Activated T-cell treated with anti-CD3 and anti-CD28 coated beads, Interleukin-2, amount 50 U/mL, for 72 hours (primary cell): ENCODE measurements around the gene CRK. TPM values are rescaled to one million over a fixed set of nuclear protein-coding genes. Genes with fewer than 3 reads are reported as not detected.
A peak's percentile ranks its signal among the peaks of the same experiment; 100 is the strongest.

ENCODE experiments used
- ATAC-seq, 2 donors: fragments of 150-1000 bp; cut with Tn5 transposase; replicated peaks in 1 of 2; 2 replicates each; pipeline ENCODE4 v1.10.0; 2021; ENCODE audit warnings: moderate library complexity in 2 of 2, mild to moderate bottlenecking in 1 of 2
- DNase-seq, 2 donors: peaks; one replicate each; pipeline ENCODE4 v3.0.0; 2021 to 2022; ENCODE audit warnings: mixed read lengths in 1 of 2
- H3K27ac Mint-ChIP-seq: one replicate; pipeline ENCODE4 v1.8.0; 2022; ENCODE audit warnings: mild to moderate bottlenecking, moderate library complexity, mixed read lengths
- H3K27me3 Mint-ChIP-seq: one replicate; pipeline ENCODE4 v1.8.0; 2022; ENCODE audit warnings: low read depth, mixed read lengths
- H3K36me3 Mint-ChIP-seq, 2 donors: one replicate each; pipeline ENCODE4 v1.8.0; 2022; ENCODE audit warnings: mixed read lengths in 2 of 2, mild to moderate bottlenecking in 1 of 2; ENCODE audit not compliant: insufficient read depth in 2 of 2
- H3K4me1 Mint-ChIP-seq: one replicate; pipeline ENCODE4 v1.8.0; 2022; ENCODE audit warnings: low read depth, mixed read lengths
- H3K4me3 Mint-ChIP-seq, 2 donors: one replicate each; pipeline ENCODE4 v1.8.0; 2022; ENCODE audit warnings: mild to moderate bottlenecking in 2 of 2, mixed read lengths in 2 of 2, moderate library complexity in 2 of 2
- H3K9me3 Mint-ChIP-seq, 2 donors: one replicate each; pipeline ENCODE4 v1.8.0; 2022; ENCODE audit warnings: mixed read lengths in 2 of 2
- total RNA-seq, 2 donors: library from RNA; stranded (reverse); gene quantifications; one replicate each; pipeline ENCODE4 v1.2.3, GENCODE V29; 2022

Gene CRK
- total RNA-seq, result 10 to 100 TPM; 18.7 to 22.9 TPM

DNA sequence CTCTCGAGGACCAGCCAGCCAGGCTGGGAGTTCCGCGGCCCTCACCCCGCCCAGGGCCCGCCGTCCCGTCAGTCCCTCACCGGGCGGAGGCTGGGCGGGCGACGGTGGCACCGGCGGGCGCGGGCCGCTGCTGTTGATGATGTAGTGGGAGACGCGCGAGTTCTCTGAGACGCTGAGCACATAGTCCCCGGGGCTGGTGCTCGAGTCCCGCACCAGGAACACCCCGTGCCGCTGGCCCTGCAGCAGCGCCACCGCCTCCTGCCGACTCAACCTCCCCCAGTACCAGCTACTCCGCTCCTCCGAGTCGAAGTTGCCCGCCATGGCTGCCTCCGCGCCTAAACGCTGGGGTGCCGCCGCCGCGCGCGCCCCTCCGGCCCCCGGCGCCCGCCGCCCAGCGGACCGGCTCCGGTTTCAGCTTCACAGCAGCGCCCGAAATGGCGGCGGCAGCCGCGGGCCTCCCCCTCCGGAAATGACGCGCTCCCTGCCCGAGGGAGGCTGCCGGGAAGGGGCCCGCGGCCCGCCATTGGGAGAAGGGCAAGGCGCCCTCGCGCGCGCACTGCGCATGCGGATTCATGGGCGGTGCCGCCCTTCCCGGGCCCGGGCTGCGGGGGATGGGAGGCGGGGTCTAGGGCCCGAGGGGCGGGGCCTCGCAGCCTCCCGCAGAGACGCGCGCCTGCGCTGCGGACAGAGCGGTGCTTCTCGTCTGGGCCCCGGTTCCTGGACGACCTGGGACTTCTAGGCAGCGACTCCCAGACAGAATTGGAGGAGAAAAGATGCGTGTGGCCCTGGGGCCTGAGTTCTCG, at the start of gene CRK:
CRK (minus strand) TSS at position 436 of the 803 bp plus-strand sequence; CDS start at position 321, 115 bp downstream.
- Mint-ChIP-seq H3K4me1 (peaks cover 52% of the 10 kb centered on the region), H3K9me3 (no peaks in the 10 kb centered on the region), H3K27me3 (peaks cover 18% of the 10 kb centered on the region), H3K4me3 (peak within 1 kb of the TSS; percentile 89 to 96), H3K36me3 (peaks cover 2 to 13% of the 10 kb centered on the region in 2 donors), H3K27ac (peak within 1 kb of the TSS; percentile 85)
- ATAC-seq (peak; percentile 93 to 95), DNase-seq (peak; percentile 98 to 100)

DNA sequence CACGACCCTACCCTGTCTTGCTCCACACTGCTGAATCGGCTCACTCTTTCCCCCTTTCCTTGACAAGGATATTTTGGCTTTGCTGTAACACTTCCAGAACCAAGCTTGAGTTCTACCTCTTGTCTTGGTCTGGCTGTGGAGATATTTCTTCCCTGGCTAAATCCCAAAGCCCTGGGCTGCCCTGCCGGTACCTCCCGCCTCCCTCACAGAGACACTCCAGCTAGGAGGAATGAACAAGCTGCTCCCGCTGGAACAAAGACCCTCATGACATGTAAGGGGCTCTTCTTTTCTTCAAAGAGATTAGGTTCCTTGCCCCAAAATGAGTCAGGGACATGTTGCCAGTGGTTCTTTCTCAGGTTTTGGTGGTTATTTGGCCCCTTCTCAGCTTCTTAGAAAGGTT, 49.6 kb upstream of the CRK start:
- ATAC-seq (no peak), DNase-seq (no peak)
- no peak overlapping the region for H3K27ac Mint-ChIP-seq
- no peaks in the 10 kb centered on the region for H3K27me3 Mint-ChIP-seq
- H3K9me3 Mint-ChIP-seq, result no peaks in the 10 kb centered on the region
- H3K4me1 Mint-ChIP-seq, result no peaks in the 10 kb centered on the region
- H3K4me3 Mint-ChIP-seq, result no peak overlapping the region
- no peaks in the 10 kb centered on the region for H3K36me3 Mint-ChIP-seq

DNA sequence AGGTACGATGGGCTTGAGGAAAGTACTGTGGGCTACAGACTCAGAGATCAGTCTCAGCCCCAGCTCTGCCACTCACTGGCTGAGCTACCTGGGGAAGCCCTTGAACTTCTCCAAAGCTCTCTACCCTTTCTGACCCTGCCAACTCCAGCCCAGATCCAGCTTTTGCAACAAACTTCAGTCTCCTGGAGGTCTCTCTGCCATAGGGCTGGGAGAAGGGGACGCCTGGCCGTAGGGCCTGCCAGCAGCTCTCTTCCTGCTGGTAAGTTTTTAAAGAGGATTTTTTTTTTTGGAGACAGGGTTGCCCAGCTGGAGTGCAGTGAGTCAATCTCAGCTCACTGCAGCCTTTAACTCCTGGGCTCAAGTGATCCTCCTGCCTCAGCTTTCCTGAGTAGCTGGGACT, 48.8 kb upstream of the CRK start:
- H3K4me1 Mint-ChIP-seq, result no peaks in the 10 kb centered on the region
- no peak for DNase-seq
- H3K9me3 Mint-ChIP-seq, result no peaks in the 10 kb centered on the region
- no peaks in the 10 kb centered on the region for H3K27me3 Mint-ChIP-seq
- no peak for ATAC-seq
- H3K27ac Mint-ChIP-seq, result no peak overlapping the region
- no peaks in the 10 kb centered on the region for H3K36me3 Mint-ChIP-seq
- H3K4me3 Mint-ChIP-seq, result no peak overlapping the region

DNA sequence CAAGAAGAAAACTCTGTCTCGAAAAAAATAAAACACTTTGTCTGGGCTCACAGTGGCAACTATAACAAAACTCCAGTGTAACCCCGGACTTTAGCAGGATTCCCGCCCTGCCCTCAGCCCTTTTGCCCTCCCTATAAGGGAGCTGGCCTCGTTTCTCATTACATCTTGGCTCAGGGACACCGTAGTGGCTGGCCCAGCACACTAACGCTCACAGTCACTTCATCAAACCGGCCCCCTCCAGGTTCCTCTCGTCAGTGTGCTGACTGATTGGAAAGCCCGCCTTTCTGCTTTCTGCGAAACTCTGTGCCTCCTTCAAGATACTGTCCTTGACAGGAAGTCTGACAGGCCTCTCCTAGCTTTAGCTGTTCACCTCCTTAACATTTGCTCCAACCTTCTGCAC, 47.7 kb upstream of the CRK start:
- no peak for ATAC-seq
- H3K4me3 Mint-ChIP-seq, result no peak overlapping the region
- H3K27me3 Mint-ChIP-seq, result no peaks in the 10 kb centered on the region
- no peak for DNase-seq
- H3K9me3 Mint-ChIP-seq, result no peaks in the 10 kb centered on the region
- H3K27ac Mint-ChIP-seq, result no peak overlapping the region
- H3K4me1 Mint-ChIP-seq, result no peaks in the 10 kb centered on the region
- no peaks in the 10 kb centered on the region for H3K36me3 Mint-ChIP-seq

DNA sequence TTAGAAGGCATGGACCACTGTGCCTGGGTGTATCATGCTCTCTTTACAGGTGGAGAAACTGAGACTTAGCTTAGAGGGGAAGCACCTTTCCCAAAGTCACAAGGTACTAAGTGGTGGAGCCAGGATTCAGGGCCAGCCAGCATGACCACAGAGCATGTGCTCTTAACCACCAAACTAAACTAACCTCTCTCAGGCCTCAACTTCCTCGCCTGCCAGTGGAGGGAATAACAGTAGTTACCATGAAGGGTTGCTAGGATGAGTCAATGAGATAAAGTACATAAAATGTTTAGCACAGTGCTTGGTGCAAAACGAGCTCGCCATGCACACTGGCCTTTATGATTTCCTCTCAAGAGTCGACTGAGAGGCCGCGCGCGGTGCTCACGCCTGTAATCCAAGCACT, 42.8 kb upstream of the CRK start:
- ATAC-seq, result peak in 1 of 2 donors; percentile 11
- DNase-seq, result no peak
- H3K4me3 Mint-ChIP-seq, result no peak overlapping the region
- H3K36me3 Mint-ChIP-seq, result peaks cover 0 to 1% of the 10 kb centered on the region in 2 donors
- no peak overlapping the region for H3K27ac Mint-ChIP-seq
- no peaks in the 10 kb centered on the region for H3K4me1 Mint-ChIP-seq
- no peaks in the 10 kb centered on the region for H3K27me3 Mint-ChIP-seq
- H3K9me3 Mint-ChIP-seq, result no peaks in the 10 kb centered on the region

DNA sequence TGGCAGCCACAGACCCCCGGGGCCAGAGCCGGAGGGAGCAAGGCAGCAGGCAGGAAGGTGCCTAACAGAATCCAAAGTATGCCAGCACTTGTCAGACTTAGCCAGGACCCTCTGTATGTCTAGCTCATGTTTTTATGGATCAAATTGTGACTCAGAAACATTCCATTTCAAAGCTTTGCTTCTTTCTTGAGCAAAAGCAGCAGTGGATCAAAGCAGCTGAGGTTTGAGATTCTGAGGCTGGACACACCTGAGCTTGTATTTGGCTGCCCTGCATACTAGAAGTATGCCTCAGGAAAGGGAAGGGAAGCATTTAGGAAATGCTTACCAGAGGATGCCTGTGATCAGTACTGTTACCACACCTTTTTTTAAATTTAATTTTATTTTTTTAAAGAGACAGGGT, 42.2 kb upstream of the CRK start:
- Mint-ChIP-seq H3K9me3 (no peaks in the 10 kb centered on the region), H3K27me3 (no peaks in the 10 kb centered on the region), H3K4me3 (no peak overlapping the region), H3K27ac (no peak overlapping the region), H3K4me1 (peaks cover 3% of the 10 kb centered on the region), H3K36me3 (peaks cover 0 to 1% of the 10 kb centered on the region in 2 donors)
- ATAC-seq (no peak), DNase-seq (no peak)

DNA sequence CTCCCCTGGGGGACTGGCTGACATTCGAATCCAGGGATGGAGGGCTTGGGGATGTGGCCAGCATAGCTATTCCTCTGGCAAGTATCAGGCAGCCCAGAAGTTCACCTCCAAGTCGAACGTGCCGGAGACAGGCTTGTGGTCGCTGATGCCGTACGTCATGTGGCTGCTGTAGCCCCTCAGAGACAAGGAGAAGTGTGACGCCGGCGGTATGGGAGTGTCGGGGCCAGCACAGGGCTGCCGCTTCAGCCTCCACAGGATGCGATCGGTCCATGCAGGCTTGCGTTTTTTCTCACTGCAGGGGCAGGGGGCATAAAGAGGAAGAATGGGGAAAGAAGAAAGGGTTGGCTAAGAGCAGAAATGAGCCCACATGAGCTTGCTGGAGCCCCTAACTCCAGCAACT, 41.8 kb upstream of the CRK start:
- DNase-seq, result no peak
- no peaks in the 10 kb centered on the region for H3K27me3 Mint-ChIP-seq
- H3K4me3 Mint-ChIP-seq, result no peak overlapping the region
- H3K4me1 Mint-ChIP-seq, result peaks cover 7% of the 10 kb centered on the region
- H3K27ac Mint-ChIP-seq, result no peak overlapping the region
- no peaks in the 10 kb centered on the region for H3K9me3 Mint-ChIP-seq
- peaks cover 0 to 1% of the 10 kb centered on the region in 2 donors for H3K36me3 Mint-ChIP-seq
- ATAC-seq, result no peak

DNA sequence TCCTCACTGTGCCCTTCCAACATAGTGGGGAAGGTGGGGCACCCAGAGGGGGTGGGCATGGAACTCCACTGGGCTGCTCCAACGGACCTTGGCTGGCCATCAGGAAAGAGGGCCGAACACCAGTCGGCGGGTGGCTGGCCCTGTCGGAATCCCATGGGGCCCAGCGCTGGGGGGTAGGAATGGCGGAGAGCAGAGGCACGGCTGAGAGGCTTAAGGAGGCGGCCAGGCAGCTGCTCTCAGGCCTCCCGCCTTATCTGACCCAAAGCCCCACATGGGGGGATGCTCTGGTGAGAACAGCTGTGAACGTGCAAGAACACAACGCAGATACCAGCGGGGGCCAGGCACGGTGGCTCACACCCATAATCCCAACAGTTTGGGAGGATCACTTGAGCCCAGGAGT, 40.8 kb upstream of the CRK start:
- DNase-seq, result no peak
- Mint-ChIP-seq H3K4me1 (peaks cover 12% of the 10 kb centered on the region), H3K27ac (no peak overlapping the region), H3K9me3 (no peaks in the 10 kb centered on the region), H3K36me3 (peaks cover 0 to 1% of the 10 kb centered on the region in 2 donors), H3K4me3 (no peak overlapping the region), H3K27me3 (no peaks in the 10 kb centered on the region)
- no peak for ATAC-seq

DNA sequence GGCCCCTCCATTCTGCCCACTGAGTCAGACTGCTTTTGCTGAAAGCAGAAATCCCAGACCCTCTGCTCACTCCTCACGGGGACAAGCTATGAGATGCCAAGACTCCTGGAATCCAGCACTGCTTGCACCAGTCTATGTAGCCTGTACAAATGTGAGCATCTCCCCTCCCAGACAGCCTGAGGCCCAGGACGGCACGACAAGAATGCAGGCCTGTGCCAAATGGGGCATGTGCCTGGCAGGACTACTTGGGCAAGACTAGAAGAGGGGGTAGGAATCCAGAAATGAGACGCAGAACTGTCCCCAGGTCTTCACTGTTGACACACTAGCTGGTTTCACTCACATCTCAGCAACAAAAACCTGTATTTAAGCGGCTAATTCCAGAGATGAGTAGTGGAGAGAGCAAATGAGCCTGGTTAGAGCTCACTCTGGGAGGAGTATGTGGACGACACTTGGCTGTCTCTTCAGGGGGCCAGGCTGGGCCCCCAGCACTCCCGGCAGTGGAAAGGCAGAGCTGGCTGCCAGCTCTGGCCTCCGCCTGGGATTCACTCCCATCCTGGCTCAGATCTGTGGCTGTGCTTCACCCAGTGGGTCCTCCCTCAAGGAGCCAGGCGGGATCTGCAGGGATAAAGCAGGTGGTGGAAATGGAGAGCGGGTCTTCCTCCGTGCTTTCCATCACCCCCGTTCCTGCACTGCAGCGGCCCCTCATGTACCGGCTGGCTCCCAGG, 39.4 kb upstream of the CRK start:
- H3K27ac Mint-ChIP-seq, result no peak overlapping the region
- H3K36me3 Mint-ChIP-seq, result peaks cover 0 to 1% of the 10 kb centered on the region in 2 donors
- H3K9me3 Mint-ChIP-seq, result no peaks in the 10 kb centered on the region
- H3K27me3 Mint-ChIP-seq, result peaks cover 4% of the 10 kb centered on the region
- DNase-seq, result no peak
- ATAC-seq, result no peak
- H3K4me3 Mint-ChIP-seq, result no peak overlapping the region
- peaks cover 19% of the 10 kb centered on the region for H3K4me1 Mint-ChIP-seq

DNA sequence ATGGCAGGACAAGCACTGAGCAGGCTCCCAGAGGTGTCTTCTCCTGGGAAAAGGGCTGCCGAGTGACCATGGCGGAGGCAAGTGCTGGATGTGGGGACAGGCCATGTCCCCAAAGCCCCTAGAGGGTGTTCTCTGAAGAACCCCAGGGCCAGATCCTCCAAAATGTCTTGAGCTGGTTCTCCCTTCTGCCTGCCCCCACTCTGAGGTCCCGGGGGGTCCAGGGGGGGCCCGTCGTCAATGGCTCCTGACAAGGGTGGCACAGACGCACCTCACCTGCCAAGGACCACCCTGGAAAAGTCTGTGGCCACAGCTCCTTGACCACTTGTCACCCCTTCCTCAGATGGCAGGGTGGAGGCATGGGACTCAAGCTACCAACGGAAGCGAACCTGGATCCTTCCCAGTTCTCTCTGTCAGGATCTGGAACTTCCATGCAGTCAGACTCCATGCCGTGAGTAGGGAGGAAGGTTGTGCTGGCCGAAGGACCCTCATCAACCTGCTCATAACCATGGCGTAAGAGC, 38.8 kb upstream of the CRK start:
- ATAC-seq (no peak), DNase-seq (no peak)
- no peak overlapping the region for H3K27ac Mint-ChIP-seq
- no peak overlapping the region for H3K4me3 Mint-ChIP-seq
- peaks cover 7% of the 10 kb centered on the region for H3K27me3 Mint-ChIP-seq
- H3K9me3 Mint-ChIP-seq, result no peaks in the 10 kb centered on the region
- H3K4me1 Mint-ChIP-seq, result peaks cover 26% of the 10 kb centered on the region
- peaks cover 0 to 1% of the 10 kb centered on the region in 2 donors for H3K36me3 Mint-ChIP-seq

DNA sequence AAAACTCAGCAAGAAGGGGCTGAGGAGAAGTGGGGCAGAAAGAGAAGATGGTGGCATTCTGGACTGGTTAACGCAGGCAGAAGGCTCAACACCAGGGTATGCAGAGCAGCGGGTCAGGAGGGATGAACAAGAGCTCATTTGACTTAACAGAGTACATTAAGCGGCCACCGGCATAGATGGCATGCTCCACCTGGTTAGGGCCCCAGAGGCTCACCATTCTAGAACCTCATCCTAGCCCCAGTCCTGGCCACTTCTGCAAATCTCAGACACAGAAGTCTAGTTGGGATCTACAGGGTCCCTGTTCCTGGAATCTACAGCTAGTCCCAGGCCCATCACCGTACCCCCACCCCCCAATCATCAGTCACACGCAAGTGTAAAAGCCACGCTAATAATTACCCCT, 38.2 kb upstream of the CRK start:
- H3K36me3 Mint-ChIP-seq, result peaks cover 0 to 1% of the 10 kb centered on the region in 2 donors
- no peaks in the 10 kb centered on the region for H3K9me3 Mint-ChIP-seq
- H3K27ac Mint-ChIP-seq, result no peak overlapping the region
- DNase-seq, result no peak
- peaks cover 31% of the 10 kb centered on the region for H3K4me1 Mint-ChIP-seq
- ATAC-seq, result no peak
- H3K27me3 Mint-ChIP-seq, result peaks cover 7% of the 10 kb centered on the region
- no peak overlapping the region for H3K4me3 Mint-ChIP-seq

DNA sequence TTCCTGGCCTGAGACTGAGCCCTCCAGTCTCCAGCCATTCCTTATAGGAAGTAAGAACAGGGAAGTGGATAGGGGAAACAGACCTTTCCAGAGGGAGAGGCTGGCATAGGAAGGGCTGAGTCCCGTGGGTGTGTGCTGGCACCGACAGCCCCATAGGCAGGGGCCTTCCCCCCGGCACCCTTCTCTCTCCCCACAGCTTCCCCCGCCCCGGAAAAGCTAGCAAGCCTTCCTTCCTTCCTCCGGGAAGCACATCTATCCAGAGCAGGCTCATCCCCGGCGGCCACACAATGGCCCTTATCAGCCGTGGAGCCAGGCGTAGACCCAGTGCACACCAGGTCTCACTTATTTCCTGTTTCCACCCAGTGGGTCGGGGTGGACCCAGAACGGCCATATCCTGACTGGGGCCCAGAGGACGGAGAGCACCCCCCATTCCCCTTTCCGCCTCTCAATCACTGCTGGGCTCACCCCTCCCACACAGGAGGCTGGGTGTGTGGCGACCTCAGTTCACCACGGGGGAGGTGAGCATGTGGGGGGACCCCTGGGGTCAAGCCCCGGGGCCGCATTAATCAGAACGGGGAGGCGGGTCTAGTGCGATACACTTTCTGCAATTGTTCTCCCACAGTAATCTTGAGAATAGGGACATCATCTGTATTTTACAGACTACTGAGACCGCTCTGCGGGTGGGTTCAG, 37.4 kb upstream of the CRK start:
- ATAC-seq (no peak), DNase-seq (no peak)
- Mint-ChIP-seq H3K4me3 (peak overlapping the region in 1 of 2 donors; percentile 49), H3K27ac (no peak overlapping the region), H3K36me3 (peaks cover 0 to 1% of the 10 kb centered on the region in 2 donors), H3K9me3 (no peaks in the 10 kb centered on the region), H3K27me3 (peaks cover 7% of the 10 kb centered on the region), H3K4me1 (peaks cover 37% of the 10 kb centered on the region)
